Measurements from ENCODE around the gene NFILZ.
A peak's percentile ranks its signal among the peaks of the same experiment; 100 is the strongest.
"Not testable (repeated sequence)": the region's sequence is repeated elsewhere in the genome, so short reads cannot be mapped to it uniquely, and the experiment has no call there.

Gene NFILZ

DNA sequence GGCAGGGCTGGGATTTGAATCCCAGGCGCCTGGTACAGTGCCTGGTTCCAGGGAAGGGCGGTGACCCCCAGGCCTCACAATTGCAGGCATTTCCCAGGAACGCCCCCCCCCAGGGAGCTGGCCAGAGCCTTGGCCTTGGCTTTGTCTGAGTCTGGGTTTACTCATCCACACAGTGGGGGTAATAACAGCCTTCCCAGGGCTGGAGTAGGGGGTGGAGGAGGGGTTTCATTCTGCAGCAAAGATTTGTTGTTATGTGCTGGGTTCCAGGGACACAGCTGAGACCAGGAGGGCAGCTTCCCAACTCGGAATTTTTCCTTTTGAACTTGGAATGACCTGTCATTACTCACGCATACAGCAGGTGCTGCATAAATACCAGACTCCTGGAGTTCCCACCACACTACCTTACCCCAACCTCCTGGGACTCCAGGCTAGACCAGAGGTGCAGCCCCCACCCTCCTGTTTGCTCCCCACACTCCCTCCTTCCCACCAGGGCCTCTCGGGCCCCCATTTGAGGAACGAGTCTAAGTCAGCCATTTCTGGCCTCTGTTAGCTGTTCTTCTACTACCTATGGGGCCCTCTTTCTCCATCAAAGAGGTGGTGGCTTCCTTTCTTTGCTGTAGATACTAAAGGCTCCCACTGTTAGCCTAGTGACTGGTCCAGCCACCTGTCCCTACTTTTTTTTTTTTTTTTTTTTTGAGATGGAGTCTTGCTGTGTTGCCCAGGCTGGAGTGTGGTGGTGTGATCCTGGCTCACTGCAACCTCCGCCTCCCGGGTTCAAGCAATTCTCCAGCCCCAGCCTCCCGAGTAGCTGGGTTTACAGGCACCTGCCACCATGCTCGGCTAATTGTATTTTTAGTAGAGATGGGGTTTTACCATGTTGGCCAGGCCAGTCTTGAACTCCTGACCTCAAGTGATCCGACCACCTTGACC lies 18.3 kb upstream of the NFILZ start:
- no peak for DNase-seq

DNA sequence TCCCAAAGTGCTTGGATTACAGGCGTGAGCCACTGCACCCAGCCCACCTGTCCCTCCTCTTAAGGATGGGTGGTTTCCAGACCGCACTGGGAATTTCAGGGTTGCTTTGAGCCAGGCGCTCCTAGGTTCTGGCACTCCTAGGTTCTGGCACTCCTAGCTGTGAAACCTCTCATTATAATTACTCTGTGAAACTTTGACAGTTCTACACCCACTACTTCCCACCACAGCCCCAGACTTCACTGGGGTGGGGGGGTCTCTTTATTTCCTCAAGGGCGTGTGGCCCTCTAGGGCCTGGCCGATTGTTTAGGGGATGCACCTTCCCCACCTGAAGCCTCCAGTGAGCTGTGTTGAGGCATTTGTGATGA lies 17.6 kb upstream of the NFILZ start:
- no peak for DNase-seq

DNA sequence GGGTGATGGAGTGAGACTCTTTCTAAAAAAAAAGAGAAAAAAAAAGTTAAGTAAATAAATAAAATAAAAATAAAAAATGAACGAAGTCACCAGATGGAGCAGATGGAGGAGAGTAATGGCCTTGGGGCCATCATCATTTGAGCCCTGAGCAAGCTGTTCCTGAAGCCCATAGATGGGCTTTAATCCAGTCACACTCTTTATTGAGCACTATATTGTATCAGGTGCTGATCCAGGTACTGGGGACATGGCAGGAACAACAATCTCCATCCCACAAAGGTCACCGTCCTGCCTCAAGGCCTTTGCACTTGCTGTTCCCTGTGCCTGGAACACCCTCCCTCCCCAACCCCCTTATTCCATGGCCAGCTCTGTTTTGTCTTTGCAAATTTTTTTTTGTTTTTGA lies 16.0 kb upstream of the NFILZ start:
- no peak for DNase-seq

DNA sequence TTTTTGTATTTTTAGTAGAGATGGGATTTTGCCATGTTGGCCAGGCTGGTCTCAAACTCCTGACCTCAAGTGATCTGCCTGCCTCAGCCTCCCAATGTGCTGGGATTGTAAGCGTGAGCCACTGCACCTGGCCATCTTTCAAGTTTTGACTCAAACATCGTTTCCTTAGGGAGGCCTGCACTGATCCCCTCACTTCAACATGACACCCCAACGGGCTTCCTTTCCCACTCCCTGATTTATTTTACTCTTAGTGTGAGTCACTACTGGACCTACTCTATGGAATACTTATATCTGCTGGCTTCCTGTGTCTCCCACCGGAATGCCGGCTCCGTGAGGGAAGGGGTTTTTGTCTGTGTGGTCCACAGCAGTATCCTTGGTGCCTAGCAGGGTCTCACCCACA lies 15.4 kb upstream of the NFILZ start:
- DNase-seq = no peak

DNA sequence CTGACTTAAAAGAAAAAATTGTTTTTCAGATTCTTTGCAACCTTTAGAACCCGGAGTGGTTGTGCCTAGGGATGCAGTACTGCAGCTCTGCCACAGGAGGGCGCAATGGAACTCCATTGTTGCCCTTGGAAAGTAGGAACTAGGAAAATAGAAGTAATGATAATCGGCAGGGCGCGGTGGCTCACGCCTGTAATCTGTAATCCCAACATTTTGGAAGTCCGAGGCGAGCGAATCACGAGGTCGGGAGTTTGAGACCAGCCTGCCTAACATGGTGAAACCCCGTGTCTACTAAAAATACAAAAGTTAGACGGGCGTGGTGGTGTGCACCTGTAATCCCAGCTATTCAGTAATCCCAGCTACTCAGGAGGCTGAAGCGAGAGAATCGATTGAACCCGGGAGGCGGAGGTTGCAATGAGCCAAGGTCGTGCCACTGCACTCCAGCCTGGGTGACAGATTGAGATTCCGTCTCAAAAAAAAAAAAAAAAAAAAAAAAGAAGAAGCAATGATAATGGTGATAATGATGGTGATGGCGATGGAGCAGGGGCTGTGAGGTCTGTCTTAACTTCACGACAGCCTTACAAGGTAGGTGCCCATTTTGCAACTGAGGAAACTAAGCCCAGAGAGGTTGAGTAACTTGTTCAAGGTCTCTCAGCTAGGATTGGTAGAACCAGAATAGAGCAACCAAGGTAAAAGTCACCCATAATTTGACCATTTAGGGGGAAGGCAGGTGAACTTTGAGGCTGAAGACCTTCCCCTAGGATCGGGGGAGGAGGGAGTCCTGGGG lies 14.4 kb upstream of the NFILZ start:
- peak; percentile 67 to 68 for DNase-seq

DNA sequence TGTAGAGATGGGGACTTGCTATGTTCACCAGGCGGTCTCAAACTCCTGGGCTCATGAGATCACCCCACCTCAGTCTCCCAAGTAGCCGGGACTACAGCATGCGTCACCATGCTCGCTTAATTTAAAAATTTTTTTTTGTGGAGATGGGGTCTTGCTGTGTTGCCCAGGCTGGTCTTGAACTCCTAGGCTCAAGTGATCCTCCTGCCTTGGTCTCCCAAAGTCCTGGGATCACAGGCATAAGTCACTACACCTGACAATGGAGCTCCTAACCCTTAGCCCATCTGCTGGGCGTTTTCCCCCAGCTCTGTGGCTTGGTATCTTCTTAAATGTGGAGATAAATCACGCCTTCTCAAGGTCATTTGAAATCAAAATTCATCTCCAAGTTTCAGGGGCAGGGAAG lies 13.6 kb upstream of the NFILZ start:
- DNase-seq = no peak

DNA sequence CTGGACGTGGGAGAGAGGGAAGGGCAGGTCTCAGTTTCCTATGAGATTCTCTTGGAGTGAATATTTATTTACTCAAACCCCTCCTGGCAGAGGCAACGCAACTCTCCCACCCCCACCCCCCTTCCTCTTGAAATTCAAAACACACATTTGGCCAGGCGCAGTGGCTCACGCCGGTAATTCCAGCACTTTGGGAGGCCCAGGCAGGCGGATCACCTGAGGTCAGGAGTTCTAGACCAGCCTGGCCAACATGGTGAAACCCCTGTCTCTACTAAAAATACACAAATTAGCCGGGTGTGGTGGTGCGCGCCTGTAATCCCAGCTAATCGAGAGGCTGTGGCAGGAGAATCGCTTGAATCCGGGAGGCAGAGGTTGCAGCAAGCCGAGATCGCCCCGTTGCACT lies 13.1 kb upstream of the NFILZ start:
- not testable (repeated sequence) for DNase-seq

DNA sequence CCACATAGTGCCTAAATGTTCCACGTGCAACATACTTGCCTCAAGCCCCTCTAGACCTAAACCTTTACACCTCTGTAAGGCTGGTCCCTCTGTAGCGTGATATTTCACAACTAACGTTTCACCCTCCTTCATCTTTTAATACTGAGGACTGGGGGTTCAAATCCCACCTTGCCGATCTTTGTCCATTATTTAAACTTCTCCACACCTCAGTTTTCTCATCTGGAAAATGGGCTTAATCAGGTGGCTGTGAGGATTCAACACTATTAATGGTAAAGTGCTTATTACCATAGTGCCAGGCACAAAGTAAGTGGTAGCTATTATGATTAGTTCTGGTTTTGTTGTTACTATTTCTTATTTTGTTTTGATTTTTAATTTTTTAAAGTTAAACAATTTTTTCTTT lies 12.4 kb upstream of the NFILZ start:
- DNase-seq = no peak

DNA sequence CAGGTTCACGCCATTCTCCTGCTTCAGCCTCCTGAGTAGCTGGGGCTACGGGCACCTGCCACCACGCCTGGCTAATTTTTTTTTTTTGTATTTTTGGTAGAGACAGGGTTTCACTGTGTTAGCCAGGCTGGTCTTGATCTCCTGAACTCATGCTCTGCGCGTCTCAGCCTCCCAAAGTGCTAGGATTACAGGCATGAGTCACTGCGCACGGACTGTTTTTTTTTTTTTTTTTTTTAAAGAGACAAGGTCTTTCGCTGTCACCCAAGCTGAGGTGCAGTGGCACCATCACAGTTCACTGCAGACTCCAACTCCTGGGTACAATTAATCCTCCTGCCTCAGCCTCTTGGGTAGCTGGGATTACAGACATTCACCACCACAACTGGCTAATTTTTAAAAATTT lies 11.7 kb upstream of the NFILZ start:
- DNase-seq = no peak

DNA sequence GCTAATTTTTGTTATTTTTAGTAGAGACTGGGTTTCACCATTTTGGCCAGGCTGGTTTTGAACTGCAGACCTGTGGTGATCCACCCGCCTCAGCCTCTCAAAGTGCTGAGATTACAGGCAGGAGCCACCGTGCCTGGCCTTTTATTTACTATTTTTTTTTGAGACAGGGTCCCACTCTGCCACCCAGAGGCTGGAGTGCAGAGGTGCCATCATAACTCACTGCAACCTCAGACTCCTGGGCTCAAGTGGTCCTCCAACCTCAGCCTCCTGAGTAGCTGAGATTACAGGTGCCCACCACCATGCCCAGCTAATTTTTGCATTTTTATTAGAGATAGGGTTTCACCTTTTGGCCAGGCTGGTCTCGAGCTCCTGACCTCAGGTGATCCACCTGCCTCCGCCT lies 7.5 kb upstream of the NFILZ start:
- DNase-seq = not testable (repeated sequence)

DNA sequence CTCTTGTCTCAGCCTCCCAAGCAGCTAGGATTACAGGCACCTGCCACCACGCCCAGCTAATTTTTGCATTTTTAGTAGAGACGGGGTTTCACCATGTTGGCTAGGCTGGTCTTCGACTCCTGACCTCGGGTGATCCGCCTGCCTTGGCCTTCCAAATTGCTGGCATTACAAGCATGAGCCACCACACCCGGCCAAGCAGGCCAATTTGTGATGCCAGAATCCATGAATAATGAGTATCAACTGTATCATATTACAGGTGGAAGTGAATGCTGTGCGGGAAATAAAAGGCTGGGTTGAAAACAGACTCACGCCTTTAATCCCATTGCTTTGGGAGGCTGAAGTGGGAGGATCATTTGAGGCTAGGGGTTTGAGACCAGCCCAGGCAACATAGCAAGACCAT lies 3.6 kb upstream of the NFILZ start:
- no peak for DNase-seq

DNA sequence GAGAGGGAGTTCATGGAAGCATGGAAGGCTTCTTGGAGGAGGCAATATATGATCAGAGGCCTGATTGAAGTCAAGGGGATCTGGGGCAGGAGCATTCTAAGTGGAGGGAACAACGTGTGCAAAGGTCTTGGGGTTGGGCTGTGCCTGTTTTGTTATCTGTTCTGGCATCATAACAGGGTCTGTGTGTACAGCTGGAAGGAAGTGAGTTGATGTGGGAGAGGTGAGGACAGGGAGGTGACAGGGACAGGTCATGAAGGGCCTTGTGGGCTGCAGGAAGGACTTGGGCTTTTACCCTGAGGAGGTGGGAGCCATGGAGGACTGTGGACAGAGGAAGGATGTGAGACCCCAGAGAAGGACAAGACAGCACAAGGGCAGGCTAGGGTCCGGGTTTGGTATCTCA lies 1.2 kb upstream of the NFILZ start:
- no peak for DNase-seq

DNA sequence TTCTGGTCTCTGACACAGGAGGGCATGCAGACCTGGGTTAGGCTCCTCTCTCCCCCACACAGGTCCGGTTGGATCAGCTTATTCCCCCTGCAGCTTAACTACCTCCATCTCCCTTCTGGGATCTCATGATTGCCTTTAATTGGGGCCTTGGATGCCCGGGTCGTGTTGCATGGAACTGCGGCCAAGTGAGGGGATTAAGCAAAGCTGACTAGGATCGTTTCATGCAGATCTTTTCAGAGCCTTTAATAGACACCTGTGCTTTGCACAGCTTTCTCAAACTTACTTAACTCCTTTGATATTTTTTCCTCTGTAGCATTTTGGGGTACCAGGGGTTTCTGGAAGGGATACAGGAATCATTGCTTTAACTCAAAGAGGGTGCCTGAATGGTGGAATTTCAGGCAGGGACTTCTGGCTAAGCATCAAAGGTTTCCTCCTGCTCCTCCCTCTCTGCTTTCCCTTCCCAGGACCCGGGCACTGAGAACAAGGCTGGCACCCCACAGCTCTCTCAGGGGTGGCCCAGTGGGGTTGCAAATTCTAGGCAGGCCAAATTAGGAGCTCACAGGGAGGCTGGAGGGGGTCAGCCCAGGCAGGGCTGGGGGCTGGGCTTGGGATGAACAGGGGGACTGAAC lies 477 bp downstream of the NFILZ start:
- DNase-seq = no peak

DNA sequence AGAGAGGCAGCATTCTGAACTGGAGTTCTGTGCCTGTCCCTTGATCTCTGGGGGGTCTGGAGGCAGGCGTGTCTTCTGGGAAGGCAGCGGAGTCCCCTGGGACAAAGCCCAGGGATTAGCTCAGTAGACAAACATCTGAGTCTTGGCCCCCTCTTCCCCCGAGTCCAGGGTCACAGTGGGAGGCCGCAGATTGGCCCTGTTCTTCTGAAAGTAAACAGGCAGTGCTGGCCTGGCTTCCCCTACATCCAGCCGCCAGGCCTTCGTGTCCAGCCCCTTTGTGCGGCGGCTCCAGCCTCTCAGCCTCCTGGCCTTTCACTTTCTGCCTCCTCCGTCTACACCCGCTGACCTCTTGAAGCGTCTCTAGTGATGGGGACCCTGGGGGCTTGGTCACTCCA lies 989 bp downstream of the NFILZ start:
- DNase-seq = no peak

DNA sequence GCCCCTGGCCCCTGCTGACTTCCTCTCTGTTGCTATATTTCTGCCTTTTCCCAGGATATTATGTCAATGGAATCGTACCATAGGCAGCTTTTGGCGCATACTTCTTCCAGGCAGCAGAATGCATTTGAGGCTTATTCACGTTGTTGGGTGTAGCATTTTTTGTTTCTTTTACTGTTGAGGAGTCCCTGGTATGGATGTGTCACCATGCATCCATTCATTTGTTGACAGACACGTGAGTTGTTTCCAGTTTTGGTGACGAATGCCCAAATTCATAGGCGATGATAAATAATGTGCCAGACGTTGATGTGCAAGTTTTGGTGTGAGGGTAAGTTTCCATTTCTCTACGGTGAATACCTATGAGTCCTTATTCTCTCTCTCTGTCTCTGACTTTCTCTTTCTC lies 5.0 kb downstream of the NFILZ start:
- no peak for DNase-seq

DNA sequence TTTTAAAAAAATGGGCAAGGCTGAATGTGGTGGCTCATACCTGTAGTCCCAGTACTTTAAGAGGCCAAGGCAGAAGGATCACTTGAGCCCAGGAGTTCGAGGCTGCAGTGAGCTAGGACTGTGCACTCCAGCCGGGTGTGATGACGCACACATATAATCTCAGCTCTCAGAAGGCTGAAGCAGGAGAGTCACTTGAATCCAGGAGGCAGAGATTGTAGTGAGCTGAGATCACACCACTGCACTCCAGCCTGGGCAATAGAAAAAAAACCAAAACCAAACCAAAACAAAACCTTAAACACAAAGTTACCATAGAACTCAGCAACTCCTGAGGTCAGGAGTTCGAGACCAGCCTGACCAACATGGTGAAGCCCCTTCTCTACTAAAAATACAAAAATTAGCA lies 6.6 kb downstream of the NFILZ start:
- DNase-seq = not testable (repeated sequence)

DNA sequence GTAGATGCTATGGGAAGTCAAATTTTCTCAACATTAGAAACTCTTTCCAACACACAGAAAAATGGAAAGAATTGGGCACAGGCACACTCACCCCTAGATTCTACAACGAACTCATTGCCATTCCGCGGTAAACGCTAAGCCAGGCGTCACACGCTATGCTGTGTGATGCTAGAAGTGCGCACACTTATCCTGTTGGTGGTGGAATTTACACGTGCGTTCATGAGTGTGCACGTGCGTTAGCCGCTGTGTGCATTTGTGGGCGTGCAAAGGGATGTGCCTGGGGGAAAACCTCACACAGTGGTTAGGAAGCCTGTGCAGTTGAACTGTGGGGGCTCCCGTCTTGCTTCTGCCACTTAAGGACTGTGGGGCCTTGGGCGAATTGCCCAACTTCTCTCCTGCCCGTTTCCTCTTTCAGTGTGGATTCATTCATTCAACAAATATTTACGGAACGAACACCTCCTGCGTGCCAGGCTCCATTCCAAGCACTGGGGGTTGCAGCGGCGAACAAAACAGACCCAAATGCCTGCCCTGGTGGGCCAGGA lies 7.7 kb downstream of the NFILZ start:
- DNase-seq = no peak

DNA sequence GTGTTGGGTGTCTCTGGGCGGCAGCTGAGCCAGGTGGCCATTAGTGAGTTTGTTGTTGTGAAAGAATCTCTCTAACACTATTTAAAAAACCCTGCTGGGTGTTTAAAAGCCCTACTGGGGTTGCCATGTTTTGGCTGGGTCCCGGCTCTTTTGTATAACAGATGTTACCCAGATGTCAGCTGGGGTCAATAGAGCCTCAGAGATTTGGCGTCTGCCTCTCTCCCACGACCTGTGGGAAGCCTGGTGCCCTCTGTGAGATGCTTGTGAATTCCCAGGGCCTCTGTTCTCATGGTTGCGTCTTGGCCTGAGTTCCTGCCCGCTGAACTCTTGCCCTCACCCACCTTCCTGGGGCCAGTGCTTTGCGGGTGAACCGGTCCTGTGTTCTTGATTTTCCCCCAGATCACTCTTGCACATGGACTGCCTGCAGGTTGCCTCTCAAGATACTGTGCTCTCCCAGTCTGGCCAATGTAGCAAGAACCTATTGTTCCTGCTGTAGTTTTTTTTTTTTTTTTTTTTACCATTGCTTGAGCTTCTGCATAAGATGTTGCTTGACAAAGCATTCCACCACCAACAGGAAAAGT lies 9.5 kb downstream of the NFILZ start:
- DNase-seq = no peak

DNA sequence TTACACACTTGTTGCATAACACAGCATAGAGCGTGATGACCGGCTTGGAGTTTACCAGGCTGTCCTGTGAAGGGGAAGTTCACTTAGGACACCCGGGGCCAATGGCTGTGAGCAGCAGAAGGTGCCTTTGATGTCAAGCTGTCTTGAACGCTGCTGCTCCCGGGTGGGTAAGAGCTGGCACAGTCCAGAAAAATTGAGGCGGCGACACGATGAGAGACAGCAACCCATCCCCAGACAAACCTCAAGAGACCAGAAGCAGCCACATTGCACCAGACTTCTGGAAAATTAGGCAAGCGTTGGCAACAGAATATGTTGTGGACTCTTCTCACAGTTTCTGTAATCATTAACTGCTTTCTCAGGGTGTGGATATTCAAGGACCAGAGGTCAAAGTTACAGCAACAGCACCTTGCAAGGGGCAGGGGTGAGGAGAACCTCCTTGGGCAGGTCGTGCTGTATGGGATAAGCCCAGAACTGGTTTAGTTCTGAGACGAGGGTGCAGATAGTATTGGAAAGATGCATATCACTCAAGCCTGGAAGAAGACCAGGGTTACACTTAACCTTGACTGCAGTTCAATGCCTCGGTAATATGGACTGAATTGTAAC lies 10.1 kb downstream of the NFILZ start:
- no peak for DNase-seq

DNA sequence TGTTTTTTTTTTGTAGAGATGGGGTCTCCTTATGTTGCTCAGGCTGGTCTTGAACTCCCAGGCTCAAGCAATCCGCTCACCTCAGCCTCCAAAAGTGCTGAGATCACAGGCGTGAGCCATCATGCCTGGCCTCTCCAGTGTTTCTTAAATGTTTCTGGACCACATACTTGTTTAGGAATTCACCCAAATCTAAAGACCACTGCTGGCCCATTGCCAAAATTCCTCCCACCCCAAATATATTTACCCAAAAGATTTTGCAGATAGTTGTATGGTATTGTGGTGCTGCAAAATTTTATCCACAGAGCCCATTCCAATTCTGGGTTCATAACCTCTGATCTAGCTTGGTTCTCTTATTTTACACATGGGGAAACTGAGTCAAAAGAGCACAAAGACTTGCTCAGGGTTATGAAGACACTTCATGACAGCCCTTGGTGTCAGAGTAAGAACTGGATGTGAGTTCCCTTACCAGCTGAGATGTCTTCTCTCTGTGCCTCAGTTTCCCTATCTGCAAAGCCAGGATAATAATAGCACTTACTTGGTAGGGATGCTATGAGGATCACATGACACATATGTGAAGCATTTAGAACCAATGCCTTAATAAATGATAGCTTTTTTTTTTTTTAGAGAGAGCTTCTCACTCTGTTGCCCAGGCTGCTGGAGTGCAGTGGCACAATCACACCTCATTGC lies 10.9 kb downstream of the NFILZ start:
- DNase-seq = no peak

DNA sequence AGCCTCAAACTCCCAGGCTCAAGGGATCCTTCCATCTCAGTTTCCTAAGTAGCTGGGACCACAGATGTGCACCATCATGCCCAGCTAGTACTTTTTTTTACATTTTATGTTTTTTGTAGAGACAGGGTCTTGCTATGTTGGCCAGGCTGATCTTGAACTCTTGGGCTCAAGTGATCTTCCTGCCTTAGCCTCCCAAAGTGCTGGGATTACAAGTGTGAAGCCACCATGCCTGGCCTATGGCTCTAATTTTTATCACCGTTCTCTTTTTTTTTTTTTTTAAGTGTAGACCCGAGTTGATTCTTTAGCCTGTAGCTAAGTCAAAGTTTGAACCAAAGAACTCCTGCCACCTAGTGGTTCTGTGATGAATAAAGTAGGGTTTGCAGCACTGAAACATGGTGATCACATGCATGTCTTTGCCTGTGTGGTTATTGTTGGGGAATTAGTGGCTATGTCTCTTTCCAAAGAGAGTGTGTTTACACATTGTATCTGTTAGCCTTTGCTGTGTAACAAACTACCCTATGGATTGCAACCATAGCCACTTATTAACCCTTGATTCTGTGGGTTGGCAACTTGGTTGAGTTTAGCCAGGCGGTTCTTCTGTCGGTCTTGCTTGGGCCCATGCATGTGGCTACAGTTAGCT lies 11.6 kb downstream of the NFILZ start:
- no peak for DNase-seq

DNA sequence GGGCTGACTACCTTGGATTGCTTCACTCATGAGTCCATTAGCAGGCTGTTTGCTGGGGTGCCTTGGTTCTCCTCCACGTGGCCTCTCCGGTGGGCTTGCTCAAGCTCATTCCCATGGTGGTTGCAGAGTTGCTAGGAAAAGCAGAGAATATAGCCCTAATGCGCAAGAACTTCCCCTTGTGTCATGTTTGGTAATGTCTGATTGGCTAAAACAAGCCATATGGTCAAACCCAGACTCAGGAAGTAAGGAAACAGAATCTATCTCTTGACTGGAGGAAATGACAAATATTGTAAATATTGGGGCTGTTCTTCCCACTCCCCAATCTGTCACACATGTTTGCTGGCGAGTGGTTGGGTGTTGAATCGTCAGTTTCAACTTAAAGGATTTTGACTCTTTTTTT lies 12.1 kb downstream of the NFILZ start:
- DNase-seq = no peak

Data from stimulated activated CD4-positive, alpha-beta T cell treated with anti-CD3 and anti-CD28 coated beads, Interleukin-2, amount 100 ng/mL, for 24 hours (primary cell).